DMS 273 (cell line): Measurements from ENCODE around the gene ZBTB43.
A peak's percentile ranks its signal among the peaks of the same experiment; 100 is the strongest.
"Not testable (repeated sequence)": the region's sequence is repeated elsewhere in the genome, so short reads cannot be mapped to it uniquely, and the experiment has no call there.

Experiments used
- DNase-seq: peaks from one replicate; lab custom pipeline; 2025; ENCODE audit not compliant: unreplicated experiment; lab: John Stamatoyannopoulos, UW

Gene ZBTB43

GRCh38 chr9:126804696-126805553 is at the start of gene ZBTB43:
TSS of gene ZBTB43 (plus strand) at chr9:126805040. CDS start at chr9:126832510, 27,470 bp downstream.
- DNase-seq = peak; percentile 97

DNA sequence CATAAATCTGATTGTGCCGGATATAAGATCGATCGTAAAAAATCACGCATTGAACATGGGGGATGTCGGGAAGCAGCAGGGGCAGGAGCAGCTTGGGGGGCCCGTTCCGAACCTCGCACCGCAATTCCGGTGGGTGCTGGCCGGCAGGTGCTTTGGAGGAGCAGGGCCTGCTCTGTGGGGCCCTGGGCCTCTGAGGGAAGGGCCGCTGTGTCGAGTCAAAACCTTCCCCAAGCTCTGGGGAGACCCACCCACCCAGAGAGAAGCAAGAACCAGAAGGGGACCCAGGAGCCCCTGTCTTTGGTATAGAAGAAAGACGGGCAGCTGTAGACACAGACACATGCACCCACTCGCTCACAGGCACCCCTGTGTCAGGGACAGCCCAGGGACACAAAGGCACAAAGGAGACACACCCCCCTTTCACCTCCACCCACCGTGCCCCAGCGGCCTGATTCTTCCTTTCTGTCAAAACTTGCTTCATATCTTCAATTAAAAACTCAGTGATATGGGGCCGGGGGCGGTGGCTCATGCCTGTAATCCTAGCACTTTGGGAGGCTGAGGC is 49.4 kb upstream of the ZBTB43 start:
- no peak for DNase-seq

DNA sequence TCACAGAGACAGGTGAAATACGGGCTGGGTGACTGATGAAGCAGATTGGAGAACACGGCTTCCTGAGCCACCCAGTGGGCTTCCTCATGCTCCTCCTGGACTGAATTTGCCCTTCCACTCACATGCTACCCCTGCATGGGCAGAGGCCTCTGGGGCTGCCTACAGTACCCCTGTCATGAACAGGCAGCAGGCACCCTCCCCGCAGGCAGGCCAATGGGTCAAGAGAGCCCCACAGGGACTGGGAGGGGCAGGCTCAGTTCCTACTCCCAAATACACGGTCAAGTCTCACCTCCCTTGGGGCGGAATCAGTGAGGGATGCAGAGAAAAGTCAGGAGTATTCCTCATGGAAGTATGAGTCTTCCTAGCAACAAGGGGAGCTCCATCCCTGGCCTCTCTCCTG is 48.6 kb upstream of the ZBTB43 start:
- DNase-seq = no peak

DNA sequence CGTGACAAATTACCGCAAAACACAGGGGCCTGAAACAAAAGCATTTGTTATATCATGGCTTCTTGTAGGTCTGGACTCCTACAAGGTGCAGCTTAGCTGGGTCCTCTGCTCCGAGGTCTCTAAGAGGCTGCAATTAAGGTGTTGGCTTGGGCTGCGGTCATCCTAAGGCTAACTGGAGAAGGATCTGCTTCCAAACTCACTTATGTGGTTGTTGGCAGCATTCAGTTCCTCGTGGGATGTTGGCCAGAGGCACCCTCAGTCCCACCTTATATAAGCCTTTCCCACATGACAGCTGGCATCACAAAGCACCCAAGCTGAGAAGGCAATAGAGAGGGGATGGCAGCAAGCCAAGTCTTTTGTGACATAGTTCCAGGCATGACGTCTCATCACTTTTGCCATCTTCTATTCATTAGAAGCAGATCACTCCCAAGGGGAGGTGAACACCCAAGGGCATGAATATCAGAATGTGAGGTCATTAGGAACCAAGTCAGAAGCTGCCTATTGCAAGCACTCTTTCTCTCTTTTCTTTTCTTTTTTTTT is 47.9 kb upstream of the ZBTB43 start:
- DNase-seq = peak; percentile 41

- no peak for DNase-seq
These were observed 45.8 kb upstream of the ZBTB43 start for GRCh38 chr9:126758916-126759585.

DNA sequence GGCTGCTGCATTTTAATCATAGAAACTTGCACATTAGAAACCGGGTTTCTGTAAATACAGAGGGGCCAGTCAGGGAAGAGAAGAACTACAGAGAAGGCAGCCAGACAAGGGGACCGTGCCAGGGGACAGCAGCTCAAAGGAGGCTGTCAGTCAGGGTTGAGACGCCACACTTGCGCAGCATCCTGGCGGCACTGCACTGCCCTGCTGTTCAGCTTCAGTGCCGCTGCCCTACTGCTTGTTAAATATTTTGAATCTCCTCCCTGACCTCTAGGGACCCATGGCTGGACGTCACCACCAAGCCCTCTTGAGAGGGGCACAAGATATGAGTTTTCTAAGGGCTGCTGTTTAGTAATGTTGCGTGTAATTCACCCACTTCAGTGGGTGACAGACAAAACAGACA is 43.6 kb upstream of the ZBTB43 start:
- no peak for DNase-seq

GRCh38 chr9:126763130-126763764 is 41.6 kb upstream of the ZBTB43 start:
- no peak for DNase-seq

GRCh38 chr9:126773004-126773607 is 31.7 kb upstream of the ZBTB43 start:
- peak; percentile 59 for DNase-seq

DNA sequence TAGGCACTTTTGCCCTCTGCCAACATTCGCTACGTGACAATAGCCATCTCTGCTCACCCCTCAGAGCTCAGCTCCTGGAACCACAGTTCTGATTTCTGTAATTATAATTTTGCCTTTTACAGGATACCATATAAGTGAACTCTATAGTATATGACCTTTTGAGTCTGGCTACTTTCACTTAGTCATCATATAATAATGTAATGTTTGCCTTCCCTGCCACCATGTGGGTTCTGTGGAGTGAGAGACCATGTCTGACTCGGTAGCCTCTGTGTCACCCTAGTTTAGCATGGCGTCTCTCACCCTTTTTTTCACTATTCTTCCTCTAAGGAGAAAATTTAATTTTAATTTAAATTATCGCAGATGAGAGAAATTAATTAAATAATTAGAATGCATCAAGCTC is 28.9 kb upstream of the ZBTB43 start:
- no peak for DNase-seq

GRCh38 chr9:126777733-126778132 is 27.1 kb upstream of the ZBTB43 start:
- DNase-seq = peak; percentile 13

DNA sequence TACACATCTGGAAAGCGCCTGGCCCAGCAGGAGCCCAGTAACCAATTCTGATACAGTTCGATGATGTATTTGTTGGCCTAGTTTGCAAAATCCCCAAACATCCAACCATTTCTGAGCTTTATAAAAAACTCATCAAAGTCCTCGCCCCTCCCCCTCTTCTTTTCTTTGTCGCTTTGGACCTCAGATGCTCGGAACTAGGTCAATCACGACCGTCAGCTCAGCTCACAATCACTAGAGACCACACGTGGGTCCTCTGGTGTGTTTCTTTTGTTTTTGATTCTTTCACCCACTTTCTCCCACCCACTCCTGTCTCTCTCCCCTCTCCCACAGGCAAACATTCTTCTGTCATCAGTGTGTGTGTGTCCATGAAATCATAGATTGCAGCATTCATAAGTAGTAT is 26.7 kb upstream of the ZBTB43 start:
- no peak for DNase-seq

DNA sequence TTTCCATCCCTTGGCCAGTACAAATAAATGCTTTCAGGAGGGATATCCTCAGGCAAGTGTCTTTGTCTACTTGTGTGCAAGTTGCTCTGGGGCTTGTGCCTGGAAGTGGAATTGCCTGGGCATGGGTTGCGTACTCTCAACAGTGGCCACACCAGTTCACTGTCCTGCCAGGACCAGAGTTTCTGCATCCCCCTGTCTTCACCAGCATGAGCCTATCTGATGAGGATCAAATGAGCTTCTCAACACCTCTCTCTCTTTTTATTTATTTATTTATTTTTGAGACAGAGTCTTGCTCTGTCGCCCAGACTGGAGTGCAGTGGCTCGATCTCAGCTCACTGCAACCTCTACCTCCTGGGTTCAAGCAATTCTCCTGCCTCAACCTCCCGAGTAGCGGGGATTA is 26.1 kb upstream of the ZBTB43 start:
- DNase-seq = not testable (repeated sequence)

- peak; percentile 93 for DNase-seq
These were observed 23.4 kb upstream of the ZBTB43 start for GRCh38 chr9:126781186-126782052.

GRCh38 chr9:126782053-126782388 is 22.8 kb upstream of the ZBTB43 start:
- DNase-seq = no peak

DNA sequence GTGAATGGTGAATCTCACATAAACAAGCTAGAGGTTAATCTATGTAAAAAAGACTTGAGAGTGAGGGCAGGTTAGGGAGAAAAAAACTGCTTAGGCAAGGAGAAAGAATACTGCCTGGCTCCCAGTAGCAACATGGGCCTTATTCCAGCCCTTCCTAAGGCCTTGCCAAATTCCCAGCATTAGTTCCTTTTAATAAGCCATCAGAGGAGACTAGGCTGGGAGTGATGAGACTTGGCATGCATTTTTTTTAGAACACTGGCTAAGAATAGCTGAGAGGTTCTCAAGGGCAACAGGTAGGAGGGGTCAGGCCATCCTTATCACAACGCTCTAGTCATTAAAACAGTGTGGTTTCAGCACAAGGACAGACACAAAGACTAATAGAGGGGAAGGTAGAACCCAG is 20.9 kb upstream of the ZBTB43 start:
- no peak for DNase-seq

- no peak for DNase-seq
These were observed 20.4 kb upstream of the ZBTB43 start for GRCh38 chr9:126784401-126784800.

GRCh38 chr9:126784841-126785240 is 20.0 kb upstream of the ZBTB43 start:
- not testable (repeated sequence) for DNase-seq

DNA sequence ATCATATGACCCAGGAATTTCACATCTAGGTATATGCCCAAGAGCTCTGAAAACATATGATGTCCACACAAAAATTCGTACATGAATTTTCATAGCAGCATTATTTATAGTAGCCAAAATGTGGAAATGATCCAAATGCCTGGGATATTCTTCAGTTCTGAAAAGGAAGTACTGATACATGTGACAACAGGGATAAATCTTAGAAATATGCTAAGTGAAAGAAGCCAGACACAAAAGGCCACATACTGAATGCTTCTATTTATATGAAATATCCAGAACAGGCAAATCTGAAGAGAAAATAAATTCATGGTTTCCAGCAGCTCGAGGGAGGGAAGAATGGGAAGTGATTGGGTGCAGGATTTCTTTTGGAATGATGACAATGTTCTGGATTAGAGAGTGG is 16.8 kb upstream of the ZBTB43 start:
- no peak for DNase-seq

GRCh38 chr9:126788634-126789349 is 16.0 kb upstream of the ZBTB43 start:
- no peak for DNase-seq
